ENCODE data around the gene LMCD1. TPM values are rescaled to one million over a fixed set of nuclear protein-coding genes. Genes with fewer than 3 reads are reported as not detected.

The LMCD1 gene
- polyA plus RNA-seq, 3 donors = 0.09 to 0.51 TPM; not detected in 1

GRCh38 chr3:8519156-8519555, 17.5 kb downstream of the LMCD1 start:
- Mint-ChIP-seq H3K4me3 (no peak overlapping the region), H3K36me3 (no peaks in the 10 kb centered on the region), H3K4me1 (peaks cover 12% of the 10 kb centered on the region), H3K27ac (no peak overlapping the region), H3K9me3 (peaks cover 0 to 2% (median 2%) of the 10 kb centered on the region in 7 donors), H3K27me3 (ENCODE audit: low read depth in 3 of 3) (peaks cover 2 to 5% (median 2%) of the 10 kb centered on the region in 3 donors)
- peaks cover 10 to 14% of the 10 kb centered on the region in 2 donors for H3K4me1 ChIP-seq (ENCODE audit: control insufficient read depth in 1 of 2, insufficient read depth in 2 of 2, low read length in 2 of 2)
- DNase-seq = no peak
- no peak overlapping the region for H3K4me2 ChIP-seq (replicated peaks; ENCODE audit: extremely low read depth, low read length, poor library complexity, severe bottlenecking)
- H3K9me3 ChIP-seq (replicated peaks in 1 of 2; ENCODE audit: control insufficient read depth in 1 of 2, insufficient read depth in 1 of 2, low read length in 2 of 2) = no peaks in the 10 kb centered on the region
- H3K36me3 ChIP-seq (replicated peaks in 1 of 2; ENCODE audit: control insufficient read depth in 1 of 2, insufficient read depth in 2 of 2, low read length in 2 of 2) = no peaks in the 10 kb centered on the region
- TF ChIP-seq CTCF (IDR thresholded peaks at IDR 0.05) = no peak
- no peaks in the 10 kb centered on the region for H3K27me3 ChIP-seq (ENCODE audit: control insufficient read depth in 2 of 2, insufficient read depth in 2 of 2, low read length in 2 of 2)
- no peaks in the 10 kb centered on the region for H3K79me2 ChIP-seq (ENCODE audit: insufficient read depth, low read length)
- no peak overlapping the region for H3K9ac ChIP-seq (ENCODE audit: insufficient read depth, low read length, poor library complexity, severe bottlenecking)
- no peak overlapping the region for H2AFZ ChIP-seq (ENCODE audit: insufficient read depth, low read depth, low read length, poor library complexity, severe bottlenecking)
- intact Hi-C loops (cut with micrococcal nuclease) = no loop called here
- no peaks in the 10 kb centered on the region for H4K20me1 ChIP-seq (ENCODE audit: insufficient read depth, low read length)
- H3K4me3 ChIP-seq (replicated peaks in 1 of 3; ENCODE audit: low read depth in 2 of 3, low read length in 3 of 3) = no peak overlapping the region
- 84% methylated on average over 3 of the region's 3 CpGs for WGBS (ENCODE audit: insufficient coverage)
- no peak overlapping the region for H3K27ac ChIP-seq (ENCODE audit: low read depth in 1 of 2, low read length in 2 of 2)

- Mint-ChIP-seq H3K27ac (no peak overlapping the region), H3K36me3 (no peaks in the 10 kb centered on the region), H3K4me1 (peaks cover 14% of the 10 kb centered on the region), H3K9me3 (peaks cover 0 to 2% (median 2%) of the 10 kb centered on the region in 7 donors), H3K27me3 (ENCODE audit: low read depth in 3 of 3) (peaks cover 2 to 5% (median 2%) of the 10 kb centered on the region in 3 donors), H3K4me3 (no peak overlapping the region)
- H3K36me3 ChIP-seq (replicated peaks in 1 of 2; ENCODE audit: control insufficient read depth in 1 of 2, insufficient read depth in 2 of 2, low read length in 2 of 2) = no peaks in the 10 kb centered on the region
- H3K9ac ChIP-seq (ENCODE audit: insufficient read depth, low read length, poor library complexity, severe bottlenecking) = no peak overlapping the region
- H3K79me2 ChIP-seq (ENCODE audit: insufficient read depth, low read length) = no peaks in the 10 kb centered on the region
- DNase-seq = no peak
- no peak overlapping the region for H3K4me3 ChIP-seq (replicated peaks in 1 of 3; ENCODE audit: low read depth in 2 of 3, low read length in 3 of 3)
- no peaks in the 10 kb centered on the region for H4K20me1 ChIP-seq (ENCODE audit: insufficient read depth, low read length)
- intact Hi-C loops (cut with micrococcal nuclease) = no loop called here
- TF ChIP-seq CTCF (IDR thresholded peaks at IDR 0.05) = no peak
- no peak overlapping the region for H2AFZ ChIP-seq (ENCODE audit: insufficient read depth, low read depth, low read length, poor library complexity, severe bottlenecking)
- no peak overlapping the region for H3K4me2 ChIP-seq (replicated peaks; ENCODE audit: extremely low read depth, low read length, poor library complexity, severe bottlenecking)
- H3K27ac ChIP-seq (ENCODE audit: low read depth in 1 of 2, low read length in 2 of 2) = no peak overlapping the region
- H3K27me3 ChIP-seq (ENCODE audit: control insufficient read depth in 2 of 2, insufficient read depth in 2 of 2, low read length in 2 of 2) = no peaks in the 10 kb centered on the region
- WGBS (ENCODE audit: insufficient coverage) = no CpG with 5 or more reads among the region's 2 CpGs
- H3K4me1 ChIP-seq (ENCODE audit: control insufficient read depth in 1 of 2, insufficient read depth in 2 of 2, low read length in 2 of 2) = peaks cover 13 to 18% of the 10 kb centered on the region in 2 donors
- no peaks in the 10 kb centered on the region for H3K9me3 ChIP-seq (replicated peaks in 1 of 2; ENCODE audit: control insufficient read depth in 1 of 2, insufficient read depth in 1 of 2, low read length in 2 of 2)
These were observed 18.3 kb downstream of the LMCD1 start for GRCh38 chr3:8519774-8520448.

Measured in CD14-positive monocyte (primary cell).